Panc1 (cell line): Measurements from ENCODE around the gene HSP90AA1. TPM values are rescaled to one million over a fixed set of nuclear protein-coding genes. Genes with fewer than 3 reads are reported as not detected.

ENCODE experiments used
- ATAC-seq: fragments of 200-7000 bp; cut with Tn5 transposase; 2 replicates; pipeline ENCODE4 v1.9.1; 2020; ENCODE audit warnings: mild to moderate bottlenecking, moderate library complexity
- BruUV-seq: library from RNA; stranded (reverse); fragments of 400-500 nt; replicated peaks from 2 replicates; lab custom pipeline; 2021; lab: Mats Ljungman, UMichigan
- CTCF ChIA-PET: fragments of 300-600 bp; sonication (Branson Sonifier 250); formaldehyde crosslinking; loops from one replicate; lab custom pipeline; 2022; ENCODE audit warnings: antibody characterized with exemption; lab: Charles Lee
- POLR2A ChIA-PET: fragments of 300-600 bp; sonication (Branson Sonifier 250); formaldehyde crosslinking; loops from one replicate; lab custom pipeline; 2022; ENCODE audit warnings: antibody characterized with exemption; lab: Charles Lee
- DNase-seq: peaks from one replicate; pipeline ENCODE4 v3.0.0-alpha.2; 2010; ENCODE audit warnings: low read depth, low spot score
- H3K27ac ChIP-seq: 2 replicates; pipeline ENCODE4 v1.5.1; 2011; ENCODE audit warnings: mild to moderate bottlenecking, low read length, inconsistent platforms
- H3K27me3 ChIP-seq: fragments of 200-500 bp; sonication (Bioruptor generic); 2 replicates; pipeline ENCODE4 v1.6.0; 2014; ENCODE audit warnings: low read length, inconsistent platforms; ENCODE audit not compliant: control insufficient read depth, insufficient read depth
- H3K36me3 ChIP-seq: fragments of 200-500 bp; sonication (Bioruptor generic); 2 replicates; pipeline ENCODE4 v1.5.1; 2014; ENCODE audit warnings: inconsistent platforms, mild to moderate bottlenecking, low read length, moderate library complexity; ENCODE audit not compliant: control insufficient read depth, insufficient read depth
- H3K4me1 ChIP-seq: 2 replicates; pipeline ENCODE4 v1.5.1; 2011; ENCODE audit warnings: inconsistent platforms, mild to moderate bottlenecking, low read length, moderate library complexity; ENCODE audit not compliant: control insufficient read depth, insufficient read depth
- H3K4me3 ChIP-seq, 2 experiments: 2 replicates each; pipeline ENCODE4 v1.5.1; 2011 to 2012; ENCODE audit warnings: low read depth in 2 of 2, low read length in 2 of 2, mild to moderate bottlenecking in 2 of 2, inconsistent platforms in 1 of 2, moderate library complexity in 1 of 2
- H3K9me3 ChIP-seq: fragments of 200-500 bp; sonication (Bioruptor generic); 2 replicates; pipeline ENCODE4 v1.5.1; 2014; ENCODE audit warnings: low read depth, mild to moderate bottlenecking, inconsistent platforms, low read length, moderate library complexity; ENCODE audit not compliant: control insufficient read depth, insufficient read depth
- CTCF ChIP-seq: fragments of 450-650 bp; IDR thresholded peaks from 2 replicates; pipeline ENCODE4 v1.5.1; 2017; ENCODE audit warnings: mild to moderate bottlenecking
- POLR2AphosphoS5 ChIP-seq: IDR thresholded peaks from 2 replicates; pipeline ENCODE4 v1.6.1; 2012; ENCODE audit warnings: mild to moderate bottlenecking, low read depth, low read length, moderate library complexity
- REST ChIP-seq, 2 experiments: IDR thresholded peaks; 2 replicates each; pipeline ENCODE4 v1.6.1; 2011 to 2012; ENCODE audit warnings: low read depth in 2 of 2, control low read depth in 1 of 2, low read length in 1 of 2, mild to moderate bottlenecking in 1 of 2, moderate library complexity in 1 of 2; ENCODE audit not compliant: insufficient read depth in 1 of 2
- SIN3A ChIP-seq: IDR thresholded peaks from 2 replicates; pipeline ENCODE4 v1.6.1; 2012; ENCODE audit warnings: low read depth, mild to moderate bottlenecking, low read length, moderate library complexity, borderline replicate concordance; ENCODE audit not compliant: insufficient read depth
- TCF7L2 ChIP-seq: IDR thresholded peaks from 2 replicates; pipeline ENCODE4 v1.6.1; 2011; ENCODE audit warnings: mild to moderate bottlenecking, low read depth, low read length, inconsistent platforms
- in situ Hi-C: cut with HindIII; loops from 2 replicates; pipeline ENCODE4 v1.10.0; 2016; ENCODE audit warnings: low sequenced_read_pairs, low pct_unique_long_range_greater_than_20kb
- intact Hi-C: fragments of 100-400 bp; cut with micrococcal nuclease; formaldehyde crosslinking; loops from one replicate; pipeline ENCODE4 v1.10.0; 2022; ENCODE audit not compliant: unreplicated experiment
- total RNA-seq: library from RNA; stranded (reverse); gene quantifications from one replicate; pipeline ENCODE4 v1.2.1, GENCODE V29; 2021; ENCODE audit not compliant: unreplicated experiment

Gene HSP90AA1
- total RNA-seq, 1 experiment from 2014 or later, result 383 TPM

- no peak overlapping the region for H3K27ac ChIP-seq
- no peak for DNase-seq
- intact Hi-C loops, result no loop called here
- no peaks in the 10 kb centered on the region for H3K9me3 ChIP-seq
- H3K4me1 ChIP-seq, result peaks cover 7% of the 10 kb centered on the region; the same call in 1 of the 2 replicates
- no peak for ATAC-seq
- H3K27me3 ChIP-seq, result no peaks in the 10 kb centered on the region
- no peak for TF ChIP-seq REST (IDR thresholded peaks at IDR 0.05; ENCODE audit: insufficient read depth in 1 of 2, low read depth in 2 of 2, low read length in 1 of 2)
- no peak for TF ChIP-seq POLR2AphosphoS5
- TF ChIP-seq TCF7L2, result no peak
- no peak for TF ChIP-seq SIN3A
- TF ChIP-seq CTCF, result no peak
- no peaks in the 10 kb centered on the region; the same call in none of the 2 replicates for H3K36me3 ChIP-seq
- POLR2A ChIA-PET, result no interaction called here
- in situ Hi-C loops, result no loop called here
- H3K4me3 ChIP-seq, result no peak overlapping the region
- CTCF ChIA-PET, result no interaction called here
- BruUV-seq, result no TSS peak
These were observed 11.7 kb downstream of the HSP90AA1 start for GRCh38 chr14:102075155-102075554.

- CTCF ChIA-PET, result no interaction called here
- H3K27me3 ChIP-seq, result no peaks in the 10 kb centered on the region
- ATAC-seq (no peak), DNase-seq (no peak)
- H3K9me3 ChIP-seq, result no peaks in the 10 kb centered on the region
- intact Hi-C loops, result no loop called here
- H3K4me3 ChIP-seq, result no peak overlapping the region
- in situ Hi-C loops, result no loop called here
- no peak overlapping the region for H3K27ac ChIP-seq
- no TSS peak for BruUV-seq
- TF ChIP-seq POLR2AphosphoS5 (no peak), TCF7L2 (no peak), CTCF (no peak), REST (IDR thresholded peaks at IDR 0.05; ENCODE audit: insufficient read depth in 1 of 2, low read depth in 2 of 2, low read length in 1 of 2) (no peak), SIN3A (no peak)
- no peaks in the 10 kb centered on the region; the same call in 1 of the 2 replicates for H3K36me3 ChIP-seq
- H3K4me1 ChIP-seq, result peaks cover 7% of the 10 kb centered on the region; the same call in 1 of the 2 replicates
- POLR2A ChIA-PET, result no interaction called here
These were observed 12.4 kb downstream of the HSP90AA1 start for GRCh38 chr14:102074415-102074964.
